ENCODE data around the gene SH3RF3.

GRCh38 chr2:109185338-109185737 lies 56.3 kb downstream of the SH3RF3 start:
- TF ChIP-seq POLR2A (IDR thresholded peaks at IDR 0.05), result no peak
- no peak for TF ChIP-seq CTCF (IDR thresholded peaks at IDR 0.05)
